ENCODE results near the gene PRMT2. TPM values are rescaled to one million over a fixed set of nuclear protein-coding genes. Genes with fewer than 3 reads are reported as not detected.
"Not testable (repeated sequence)": the region's sequence is repeated elsewhere in the genome, so short reads cannot be mapped to it uniquely, and the experiment has no call there.

The PRMT2 gene
- total RNA-seq, 2 donors from 2014 or later, result 60.2 to 67.9 TPM

- ATAC-seq (no peak), DNase-seq (no peak)
- intact Hi-C loops (cut with DNase I), result no loop called here
These were observed 19.4 kb upstream of the PRMT2 start for GRCh38 chr21:46616050-46616449.

- DNase-seq (no peak), ATAC-seq (no peak)
- intact Hi-C loops (cut with DNase I), result no loop called here
These were observed 18.8 kb upstream of the PRMT2 start for GRCh38 chr21:46616656-46617055.

GRCh38 chr21:46617267-46618051 is 18.0 kb upstream of the PRMT2 start:
- no peak for DNase-seq
- intact Hi-C loops (cut with DNase I), result no loop called here
- ATAC-seq, result no peak

- intact Hi-C loops (cut with DNase I), result no loop called here
- ATAC-seq (no peak), DNase-seq (no peak)
These were observed 16.6 kb upstream of the PRMT2 start for GRCh38 chr21:46618738-46619379.

DNA sequence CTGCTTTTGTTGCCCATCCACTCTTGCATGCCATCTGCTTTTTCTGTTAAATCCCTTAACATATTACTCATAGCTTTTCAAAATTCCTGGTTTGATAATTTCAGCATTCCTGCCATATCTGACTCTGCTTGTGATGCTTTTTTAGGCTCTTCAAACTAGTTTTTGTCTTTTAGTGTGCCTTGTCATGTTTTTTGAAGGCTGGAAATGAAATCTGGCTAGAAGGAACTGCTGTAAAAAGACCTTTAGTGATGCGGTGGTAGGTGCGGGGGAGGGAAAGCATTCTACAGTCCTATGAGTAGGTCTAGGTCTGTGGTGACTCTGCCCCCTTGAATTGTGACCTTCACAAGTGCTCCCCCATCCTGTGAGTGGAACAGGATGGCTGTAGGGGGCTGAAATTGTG is 15.6 kb upstream of the PRMT2 start:
- DNase-seq (no peak), ATAC-seq (no peak)
- intact Hi-C loops (cut with DNase I), result no loop called here

DNA sequence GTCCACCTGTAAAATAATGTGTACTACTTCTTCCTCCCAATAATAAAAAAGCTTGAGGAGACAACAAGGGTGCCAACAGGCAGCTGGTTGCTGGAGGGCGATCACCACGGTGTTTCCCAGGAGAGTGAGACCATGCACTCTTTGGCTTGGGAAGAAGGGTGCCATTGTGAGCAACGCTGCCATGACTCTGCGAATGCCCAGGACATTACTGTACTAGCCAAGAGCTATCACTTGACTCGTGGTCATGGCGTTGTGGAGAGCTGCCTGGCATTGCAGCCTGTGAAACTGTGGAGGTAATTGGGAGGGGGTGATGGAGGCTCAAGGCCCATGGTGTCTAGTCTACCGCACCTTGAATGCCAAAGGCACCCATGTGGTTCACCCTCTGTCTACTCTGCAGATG is 14.6 kb upstream of the PRMT2 start:
- intact Hi-C loops (cut with DNase I), result no loop called here
- DNase-seq (no peak), ATAC-seq (no peak)

DNA sequence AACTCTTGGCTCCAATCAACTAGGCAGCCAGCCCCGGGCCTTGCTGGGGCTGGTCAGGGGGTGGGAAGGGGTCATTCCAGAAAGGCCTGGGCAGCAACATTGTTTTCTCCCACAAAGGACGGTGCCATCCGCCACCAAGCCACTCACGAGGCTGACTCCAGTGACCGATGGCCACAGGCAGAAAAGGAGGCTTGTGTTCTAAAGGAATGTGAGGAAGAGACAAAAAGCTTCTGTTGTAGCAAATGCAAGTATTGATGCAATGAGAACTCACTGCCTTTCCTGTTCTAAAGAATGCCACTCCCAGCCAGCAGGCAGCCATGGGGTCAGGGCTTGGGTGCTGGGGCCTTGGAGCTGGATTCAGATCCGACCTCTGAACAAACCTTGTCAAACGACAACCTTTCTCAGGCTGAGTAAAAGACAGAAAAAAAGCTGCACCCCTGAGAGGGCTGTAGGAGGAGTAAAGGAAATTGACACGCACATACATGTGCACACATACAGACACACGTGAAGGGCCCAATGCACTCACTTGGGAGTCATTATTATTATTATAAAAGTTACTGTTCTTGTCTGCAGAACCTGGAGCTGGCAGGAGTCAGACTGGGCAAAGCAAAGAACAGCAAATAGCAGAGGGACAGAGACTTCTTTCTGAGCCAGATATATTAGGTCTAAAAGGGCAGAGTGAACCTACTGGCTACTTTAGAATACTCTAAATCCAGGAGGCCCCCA is 13.9 kb upstream of the PRMT2 start:
- DNase-seq (no peak), ATAC-seq (peak in 1 of 2 donors; percentile 44)
- intact Hi-C loops (cut with DNase I), result no loop called here

DNA sequence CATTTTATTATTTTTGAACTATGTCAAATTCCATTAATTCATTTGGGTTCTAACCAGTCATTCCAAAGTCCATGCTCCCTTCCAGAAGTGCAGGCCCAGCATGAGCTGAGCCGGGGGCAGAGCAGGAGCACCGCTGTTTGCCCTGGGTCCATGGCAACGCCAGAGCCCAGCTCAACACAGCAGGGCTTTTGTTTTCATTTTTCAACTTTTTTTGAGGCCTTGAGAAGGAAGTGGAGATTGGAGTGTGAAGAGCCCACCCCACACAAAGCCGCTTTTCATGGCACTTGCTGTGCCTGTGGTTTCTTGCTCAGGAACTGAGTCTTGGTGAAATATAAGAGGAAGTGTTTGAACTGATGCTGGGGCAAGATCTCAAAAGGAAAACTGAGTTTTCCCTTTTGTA is 13.2 kb upstream of the PRMT2 start:
- ATAC-seq (peak; percentile 66 to 89), DNase-seq (peak; percentile 48)
- intact Hi-C loops (cut with DNase I), result no loop called here

DNA sequence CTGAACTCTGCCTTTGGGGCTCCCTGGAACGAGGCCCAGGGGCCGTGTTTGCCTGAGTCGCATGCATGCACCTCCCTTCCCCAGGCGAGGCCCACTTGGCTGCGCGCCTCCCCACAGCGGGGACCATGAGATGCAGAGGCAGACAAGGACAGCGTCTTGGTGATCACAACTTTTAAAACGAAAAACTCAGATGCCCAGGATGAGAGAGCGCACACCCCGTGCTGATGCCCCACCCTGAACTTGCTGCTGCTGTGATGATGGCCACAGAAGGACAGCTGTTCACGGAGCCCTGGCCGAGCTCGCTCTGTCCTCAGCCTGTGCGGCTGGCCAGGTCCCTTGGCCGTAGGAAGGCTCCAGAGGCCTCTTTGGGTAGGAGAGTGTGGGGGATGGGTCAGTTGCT is 11.4 kb upstream of the PRMT2 start:
- ATAC-seq (no peak), DNase-seq (no peak)
- intact Hi-C loops (cut with DNase I), result no loop called here

- intact Hi-C loops (cut with DNase I), result no loop called here
- DNase-seq (no peak), ATAC-seq (no peak)
These were observed 9.7 kb upstream of the PRMT2 start for GRCh38 chr21:46625759-46626158.

- intact Hi-C loops (cut with DNase I), result no loop called here
- DNase-seq, result no peak
- ATAC-seq, result no peak
These were observed 8.9 kb upstream of the PRMT2 start for GRCh38 chr21:46626536-46626935.

- intact Hi-C loops (cut with DNase I), result no loop called here
- DNase-seq, result no peak
- ATAC-seq, result no peak
These were observed 8.4 kb upstream of the PRMT2 start for GRCh38 chr21:46626975-46627501.

- ATAC-seq, result no peak
- intact Hi-C loops (cut with DNase I), result no loop called here
- DNase-seq, result no peak
These were observed 7.7 kb upstream of the PRMT2 start for GRCh38 chr21:46627726-46628125.

DNA sequence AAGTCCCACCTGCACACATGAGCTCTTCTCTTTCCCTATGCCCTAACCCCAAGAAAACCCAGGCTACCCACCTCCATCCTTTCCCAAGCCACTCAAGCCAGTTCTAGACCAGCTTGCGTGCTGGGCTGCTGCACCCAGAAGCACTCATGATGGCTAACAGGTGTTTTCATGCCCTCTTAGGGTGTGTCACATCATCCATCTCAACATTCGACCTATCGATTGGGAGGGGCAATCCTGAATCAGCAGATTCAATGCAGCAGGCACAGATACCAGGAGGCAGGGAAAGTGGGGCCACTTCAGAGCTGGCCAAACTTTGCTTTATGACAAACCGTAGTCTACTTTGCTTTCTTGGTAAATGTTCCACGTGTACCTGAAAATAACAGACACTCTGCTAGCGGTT is 6.6 kb upstream of the PRMT2 start:
- DNase-seq (no peak), ATAC-seq (no peak)
- intact Hi-C loops (cut with DNase I), result no loop called here

GRCh38 chr21:46630915-46631314 is 4.6 kb upstream of the PRMT2 start:
- intact Hi-C loops (cut with DNase I); DNase-seq: not testable (repeated sequence)

GRCh38 chr21:46633566-46633965 is 1.9 kb upstream of the PRMT2 start:
- ATAC-seq (no peak), DNase-seq (no peak)
- intact Hi-C loops (cut with DNase I), result no loop called here

More at GRCh38 chr21:46630915-46631314, 4.6 kb upstream of the PRMT2 start:
- not testable (repeated sequence) for ATAC-seq

DNA sequence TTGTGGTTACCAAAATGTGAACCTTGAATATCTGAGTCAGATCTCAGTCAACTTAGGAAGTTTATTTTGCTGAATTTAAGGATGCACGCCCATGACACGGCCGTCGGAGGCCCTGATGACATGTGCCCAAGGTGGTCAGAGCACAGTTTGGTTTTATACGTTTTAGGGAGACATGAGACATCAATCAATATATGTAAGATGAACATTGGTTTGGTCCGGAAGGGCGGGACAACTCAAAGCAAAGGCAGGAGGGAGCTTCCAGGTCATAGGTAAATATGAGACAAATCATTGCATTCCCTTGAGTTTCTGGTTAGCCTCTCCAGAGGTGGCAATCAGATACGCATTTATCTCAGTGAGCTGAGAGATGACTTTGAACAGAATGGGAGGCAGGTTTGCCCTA is 1.0 kb upstream of the PRMT2 start:
- intact Hi-C loops (cut with DNase I), result no loop called here
- no peak for DNase-seq
- ATAC-seq, result no peak

- DNase-seq, result peak; percentile 77
- intact Hi-C loops (cut with DNase I), result no loop called here
- ATAC-seq, result peak; percentile 68 to 70
These were observed 529 bp upstream of the PRMT2 start for GRCh38 chr21:46634966-46635323.

DNA sequence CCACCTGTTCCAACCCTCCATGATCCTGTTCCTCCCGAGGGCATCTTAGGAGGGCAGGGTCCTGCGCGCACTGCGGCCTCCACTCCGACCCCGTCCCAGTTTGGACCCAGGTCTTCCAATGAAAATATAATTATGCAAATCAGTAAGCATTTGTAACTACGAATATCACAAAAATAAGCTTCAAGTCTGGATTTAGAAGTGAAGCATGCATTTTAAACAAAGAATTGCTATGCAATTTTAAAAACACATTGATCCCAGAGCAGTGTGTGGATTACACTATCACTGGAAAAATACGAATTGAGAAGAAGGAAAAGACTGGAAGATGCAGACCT is 673 bp downstream of the PRMT2 start:
- intact Hi-C loops (cut with DNase I), result no loop called here
- ATAC-seq, result no peak

DNA sequence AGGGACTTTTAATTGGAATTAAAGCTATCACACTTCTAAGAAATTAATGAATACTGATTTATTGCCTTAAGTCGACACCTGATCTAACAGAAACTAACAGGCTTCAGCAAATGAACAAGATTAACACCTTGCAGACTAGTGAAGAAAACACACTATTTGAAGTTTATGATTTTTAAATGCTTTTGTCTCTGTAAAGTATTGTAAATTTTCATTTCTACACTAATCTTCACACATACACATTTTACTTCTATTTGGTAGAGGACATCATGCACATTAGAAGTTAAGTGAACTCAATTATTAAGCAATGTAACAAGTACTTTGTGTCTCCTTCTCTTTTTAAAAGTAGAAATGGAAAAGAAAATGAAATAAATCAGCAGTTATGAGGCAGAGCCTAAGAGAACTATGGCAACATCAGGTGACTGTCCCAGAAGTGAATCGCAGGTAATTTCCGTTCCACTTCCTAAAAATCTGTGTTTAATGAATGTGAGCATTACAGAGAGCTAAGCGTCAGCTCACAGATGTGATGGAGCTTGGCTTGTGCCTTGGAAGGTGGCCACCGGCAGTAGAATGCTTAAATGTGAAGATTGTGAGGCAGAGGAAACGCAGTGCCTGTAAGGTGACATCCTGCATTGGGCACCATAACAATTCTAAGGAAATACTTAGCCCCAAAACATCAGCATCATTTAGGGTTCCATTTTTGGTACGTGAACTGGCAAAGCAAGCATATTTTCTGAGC is 1.2 kb downstream of the PRMT2 start:
- ATAC-seq, result no peak
- no peak for DNase-seq
- intact Hi-C loops (cut with DNase I), result no loop called here

More for the DNA sequence above, 673 bp downstream of the PRMT2 start:
- no peak for DNase-seq

All from left cardiac atrium (tissue), 4 donors.